ENCODE results near the gene ARHGAP32. TPM values are rescaled to one million over a fixed set of nuclear protein-coding genes. Genes with fewer than 3 reads are reported as not detected.

The ARHGAP32 gene
- total RNA-seq, 1 donor from 2014 or later = 7.1 TPM

DNA sequence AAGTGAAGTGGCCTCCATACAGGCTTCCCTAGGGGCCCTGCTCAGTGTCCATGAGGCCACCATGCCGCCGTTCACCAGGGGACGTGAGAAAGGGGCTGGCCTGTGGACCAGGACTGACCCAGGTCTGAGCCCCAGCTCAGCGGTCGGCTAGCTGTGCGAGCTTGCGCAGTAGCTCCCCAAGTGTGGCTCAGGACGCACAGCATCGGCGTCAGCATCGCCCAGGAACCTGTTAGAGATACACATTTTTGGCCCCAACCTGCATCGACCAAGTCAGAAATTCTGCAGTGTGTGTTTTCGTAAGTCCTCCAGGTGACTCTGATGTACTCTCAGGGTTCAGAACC lies 249.9 kb downstream of the ARHGAP32 start:
- DNase-seq = no peak
- Mint-ChIP-seq H3K36me3 (ENCODE audit: low read depth) (no peaks in the 10 kb centered on the region), H3K4me3 (no peak overlapping the region), H3K4me1 (no peaks in the 10 kb centered on the region), H3K27ac (no peak overlapping the region), H3K27me3 (peaks cover 6% of the 10 kb centered on the region), H3K9me3 (no peaks in the 10 kb centered on the region)
- intact Hi-C loops (cut with micrococcal nuclease) = no loop called here

DNA sequence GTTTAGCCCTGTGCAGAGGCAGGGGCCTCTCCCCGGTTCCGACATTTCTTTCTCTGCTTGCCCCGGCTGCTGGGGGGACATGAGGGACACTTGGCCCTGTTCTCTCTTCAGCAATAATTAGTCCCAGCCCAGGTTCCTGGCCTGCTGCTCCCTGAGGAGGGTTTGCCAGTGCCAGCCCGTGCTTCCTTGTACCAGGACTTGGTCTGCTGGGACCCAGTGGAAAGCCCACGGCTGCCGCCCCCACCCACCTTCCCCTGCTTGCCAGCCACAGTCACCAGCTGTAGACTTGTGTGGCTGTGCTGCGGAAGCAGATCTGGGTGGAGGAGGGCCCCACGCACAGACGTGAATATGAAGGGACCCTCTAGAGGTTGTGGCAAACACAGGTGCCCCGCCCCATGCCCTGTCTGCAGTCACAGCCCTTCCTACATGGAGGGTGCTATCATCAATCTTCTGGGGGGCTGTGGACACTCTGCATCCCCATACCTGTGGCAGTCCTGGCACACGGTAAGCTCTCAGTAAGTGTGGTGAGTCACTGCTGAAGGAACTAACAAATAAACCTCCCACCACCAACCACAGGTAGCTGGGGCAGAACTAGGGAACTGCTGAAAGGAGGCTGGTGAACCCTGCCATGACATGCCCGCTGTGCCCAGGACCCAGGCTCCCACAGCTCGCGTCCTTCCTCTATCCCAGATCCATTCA lies 250.4 kb downstream of the ARHGAP32 start:
- no peaks in the 10 kb centered on the region for H3K36me3 Mint-ChIP-seq (ENCODE audit: low read depth)
- DNase-seq = no peak
- H3K4me1 Mint-ChIP-seq = no peaks in the 10 kb centered on the region
- H3K4me3 Mint-ChIP-seq = no peak overlapping the region
- no peaks in the 10 kb centered on the region for H3K9me3 Mint-ChIP-seq
- intact Hi-C loops (cut with micrococcal nuclease) = no loop called here
- peaks cover 6% of the 10 kb centered on the region for H3K27me3 Mint-ChIP-seq
- no peak overlapping the region for H3K27ac Mint-ChIP-seq

DNA sequence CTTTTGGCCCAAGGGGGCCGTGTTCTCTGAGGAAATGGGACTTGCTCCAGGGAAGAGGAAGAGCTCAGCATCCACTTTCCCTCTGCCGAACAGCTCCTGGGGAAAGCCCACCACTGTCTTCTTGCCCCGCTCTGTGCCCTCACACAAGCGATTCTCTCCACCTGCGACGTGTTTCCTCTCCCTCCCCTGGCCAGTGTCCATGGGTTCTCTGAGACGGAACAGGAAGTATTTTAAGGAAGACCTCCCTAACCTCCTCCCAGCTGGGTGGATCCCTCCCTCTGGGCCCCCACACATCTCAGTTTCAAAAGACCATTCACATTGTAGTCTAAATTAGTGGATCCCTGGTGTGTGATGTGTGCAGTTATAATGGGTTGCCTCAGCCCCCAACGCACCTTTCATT lies 251.0 kb downstream of the ARHGAP32 start:
- Mint-ChIP-seq H3K36me3 (ENCODE audit: low read depth) (no peaks in the 10 kb centered on the region), H3K27ac (no peak overlapping the region), H3K4me3 (no peak overlapping the region), H3K4me1 (no peaks in the 10 kb centered on the region), H3K9me3 (no peaks in the 10 kb centered on the region), H3K27me3 (peaks cover 6% of the 10 kb centered on the region)
- intact Hi-C loops (cut with micrococcal nuclease) = no loop called here
- DNase-seq = no peak

DNA sequence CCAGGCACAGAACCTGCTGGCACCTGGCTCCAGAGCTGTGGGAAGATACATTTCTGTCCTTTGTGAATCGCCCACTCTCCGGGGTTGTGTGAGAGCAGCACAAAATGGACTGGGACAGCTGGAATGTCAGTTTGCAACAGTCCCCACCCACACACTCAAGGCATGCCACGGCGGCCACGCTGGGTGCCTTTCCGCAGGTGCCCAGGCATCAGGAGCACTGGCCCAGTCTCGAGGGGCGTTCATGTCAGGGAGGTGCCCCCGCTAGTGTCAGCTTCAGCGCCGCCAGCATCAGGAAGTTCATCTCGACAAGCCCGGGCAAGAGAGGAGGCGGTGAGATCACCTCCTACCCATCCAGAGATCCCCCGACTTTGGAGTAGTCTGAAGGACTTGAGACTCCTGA lies 251.5 kb downstream of the ARHGAP32 start:
- intact Hi-C loops (cut with micrococcal nuclease) = no loop called here
- H3K36me3 Mint-ChIP-seq (ENCODE audit: low read depth) = no peaks in the 10 kb centered on the region
- DNase-seq = no peak
- H3K4me3 Mint-ChIP-seq = no peak overlapping the region
- no peaks in the 10 kb centered on the region for H3K9me3 Mint-ChIP-seq
- H3K27ac Mint-ChIP-seq = no peak overlapping the region
- no peaks in the 10 kb centered on the region for H3K4me1 Mint-ChIP-seq
- H3K27me3 Mint-ChIP-seq = peaks cover 6% of the 10 kb centered on the region

DNA sequence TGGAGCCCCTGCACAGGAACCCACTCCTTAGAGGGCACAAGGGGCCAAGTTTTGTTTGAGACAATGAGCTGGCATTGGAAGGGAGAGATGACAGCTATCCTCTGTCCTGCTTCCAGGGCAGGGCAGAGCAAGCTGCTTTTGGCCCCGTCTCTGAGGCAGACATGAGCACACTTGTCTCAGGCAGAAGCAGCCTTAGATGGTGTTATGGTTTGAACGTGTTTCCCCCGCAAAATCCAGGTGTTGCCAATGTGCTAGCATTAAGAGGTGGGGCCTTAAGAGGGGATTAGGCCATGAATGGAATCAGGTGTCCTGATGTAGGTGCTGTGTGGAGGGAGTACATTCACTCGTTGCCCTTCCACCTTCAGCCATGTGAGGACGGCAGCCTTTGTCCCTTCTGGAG lies 252.0 kb downstream of the ARHGAP32 start:
- intact Hi-C loops (cut with micrococcal nuclease) = no loop called here
- H3K4me3 Mint-ChIP-seq = no peak overlapping the region
- no peaks in the 10 kb centered on the region for H3K4me1 Mint-ChIP-seq
- no peak for DNase-seq
- no peaks in the 10 kb centered on the region for H3K9me3 Mint-ChIP-seq
- no peaks in the 10 kb centered on the region for H3K36me3 Mint-ChIP-seq (ENCODE audit: low read depth)
- H3K27ac Mint-ChIP-seq = no peak overlapping the region
- peaks cover 6% of the 10 kb centered on the region for H3K27me3 Mint-ChIP-seq

DNA sequence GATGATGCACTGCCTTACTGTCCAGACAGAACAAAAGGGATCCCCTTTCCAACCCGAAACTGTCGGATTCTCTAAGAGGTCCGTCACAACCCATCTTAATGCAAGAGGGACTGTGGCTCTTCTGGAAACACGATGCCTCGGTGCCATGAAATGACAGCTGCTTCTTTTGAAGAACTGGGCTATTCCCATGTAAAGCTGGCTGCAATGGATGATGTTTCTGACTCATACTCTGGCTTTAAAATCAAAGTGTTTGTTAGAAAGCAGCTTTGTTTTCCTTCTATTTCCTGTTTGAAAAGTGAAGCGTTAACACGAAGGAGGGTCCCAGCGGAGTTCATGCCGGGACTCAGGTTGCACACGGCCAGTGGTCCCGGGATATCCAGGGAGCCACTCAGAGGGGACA lies 252.5 kb downstream of the ARHGAP32 start:
- no peak overlapping the region for H3K4me3 Mint-ChIP-seq
- no peak for DNase-seq
- intact Hi-C loops (cut with micrococcal nuclease) = no loop called here
- H3K36me3 Mint-ChIP-seq (ENCODE audit: low read depth) = no peaks in the 10 kb centered on the region
- no peaks in the 10 kb centered on the region for H3K9me3 Mint-ChIP-seq
- H3K27me3 Mint-ChIP-seq = peaks cover 3% of the 10 kb centered on the region
- H3K4me1 Mint-ChIP-seq = no peaks in the 10 kb centered on the region
- no peak overlapping the region for H3K27ac Mint-ChIP-seq

DNA sequence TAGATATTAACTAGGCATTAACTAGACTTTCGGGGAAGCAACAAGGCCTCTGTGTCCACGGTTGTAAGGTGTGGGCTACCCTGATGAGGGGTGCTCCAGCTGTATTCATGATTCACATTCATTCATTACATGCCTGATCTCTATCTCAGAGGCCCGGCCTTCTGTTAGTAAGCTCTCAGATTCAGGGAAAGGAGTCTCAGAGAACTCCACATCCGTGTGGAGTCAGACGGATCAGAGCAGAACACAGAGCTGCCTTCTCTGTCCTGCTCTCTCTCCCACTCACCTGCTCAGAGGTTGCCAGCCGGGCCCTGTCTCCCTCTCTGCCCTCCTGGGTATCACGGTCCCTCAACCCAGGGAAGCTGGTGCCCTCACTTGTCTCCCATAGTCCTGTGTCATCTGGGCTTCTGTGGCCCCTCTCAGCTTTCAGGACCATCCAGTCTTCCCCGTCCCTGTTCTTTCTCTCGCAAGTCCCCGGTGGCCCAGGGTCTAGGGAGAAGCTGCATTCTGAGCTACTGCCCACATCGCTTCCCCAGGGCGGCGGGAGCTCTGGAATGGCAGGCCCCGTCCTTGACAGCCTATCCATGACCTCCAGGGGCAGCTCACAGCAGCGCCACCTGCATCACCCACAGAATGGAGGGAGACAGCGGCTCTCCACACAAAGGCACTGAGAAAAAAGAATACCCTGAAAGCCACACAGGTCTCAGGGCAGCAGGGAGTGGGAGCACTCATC lies 253.8 kb downstream of the ARHGAP32 start:
- intact Hi-C loops (cut with micrococcal nuclease) = no loop called here
- no peak overlapping the region for H3K4me3 Mint-ChIP-seq
- H3K4me1 Mint-ChIP-seq = no peaks in the 10 kb centered on the region
- H3K27ac Mint-ChIP-seq = no peak overlapping the region
- no peaks in the 10 kb centered on the region for H3K9me3 Mint-ChIP-seq
- no peaks in the 10 kb centered on the region for H3K36me3 Mint-ChIP-seq (ENCODE audit: low read depth)
- no peaks in the 10 kb centered on the region for H3K27me3 Mint-ChIP-seq
- no peak for DNase-seq

DNA sequence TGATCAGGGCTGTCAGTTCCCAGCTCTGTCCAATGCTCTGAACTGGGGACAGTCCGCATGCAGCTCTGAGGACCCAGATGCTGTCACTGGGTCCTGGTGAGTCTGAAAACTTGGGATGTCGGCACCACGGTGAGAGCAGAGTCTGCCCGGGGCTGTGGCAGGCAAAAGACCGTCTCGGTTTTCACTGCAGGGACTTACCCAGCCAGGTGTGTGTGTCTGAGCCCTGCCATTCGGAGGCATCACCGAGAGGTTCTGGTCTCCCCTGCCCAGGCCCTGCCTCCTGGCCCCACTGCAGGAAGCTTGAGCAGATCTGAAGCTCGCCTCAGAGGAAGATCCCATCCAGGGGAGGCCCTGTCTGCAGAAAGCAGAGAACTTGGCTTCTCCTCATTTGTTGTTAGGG lies 254.6 kb downstream of the ARHGAP32 start:
- Mint-ChIP-seq H3K36me3 (ENCODE audit: low read depth) (no peaks in the 10 kb centered on the region), H3K4me3 (no peak overlapping the region), H3K4me1 (no peaks in the 10 kb centered on the region), H3K27me3 (no peaks in the 10 kb centered on the region), H3K27ac (no peak overlapping the region), H3K9me3 (no peaks in the 10 kb centered on the region)
- no peak for DNase-seq
- intact Hi-C loops (cut with micrococcal nuclease) = no loop called here

DNA sequence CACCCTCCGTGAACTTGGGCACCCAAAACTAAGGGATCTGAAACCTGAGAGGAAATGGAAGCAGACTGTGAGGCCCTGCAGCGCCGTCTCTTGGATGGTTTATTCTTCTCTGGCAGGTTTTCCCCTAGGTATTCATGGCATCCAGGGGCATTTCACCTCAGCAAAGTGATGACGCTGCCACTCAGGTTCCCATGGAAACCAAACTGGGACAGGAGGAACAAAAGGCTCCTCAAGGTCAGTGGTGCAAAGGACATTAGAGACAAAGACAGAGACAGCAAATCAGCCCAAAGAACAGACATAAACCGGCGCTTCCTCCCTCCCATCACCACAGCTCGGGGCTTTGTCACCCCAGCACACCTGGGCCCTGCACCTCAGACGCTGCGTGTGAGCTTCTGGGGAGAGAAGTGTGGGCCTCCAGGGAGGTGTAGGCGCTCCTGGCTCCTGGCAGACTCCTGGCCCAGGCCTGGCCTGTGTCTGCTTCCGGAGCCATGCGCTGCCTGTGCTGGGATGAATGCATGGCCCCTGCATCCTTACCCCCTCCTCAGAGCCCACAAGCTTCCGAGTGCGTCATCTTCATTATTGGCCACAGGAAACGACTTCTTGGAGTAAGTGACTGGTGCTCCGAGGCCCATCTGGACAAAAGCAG lies 255.4 kb downstream of the ARHGAP32 start:
- no peaks in the 10 kb centered on the region for H3K27me3 Mint-ChIP-seq
- H3K9me3 Mint-ChIP-seq = no peaks in the 10 kb centered on the region
- DNase-seq = no peak
- no peaks in the 10 kb centered on the region for H3K4me1 Mint-ChIP-seq
- no peak overlapping the region for H3K27ac Mint-ChIP-seq
- no peaks in the 10 kb centered on the region for H3K36me3 Mint-ChIP-seq (ENCODE audit: low read depth)
- intact Hi-C loops (cut with micrococcal nuclease) = no loop called here
- no peak overlapping the region for H3K4me3 Mint-ChIP-seq

DNA sequence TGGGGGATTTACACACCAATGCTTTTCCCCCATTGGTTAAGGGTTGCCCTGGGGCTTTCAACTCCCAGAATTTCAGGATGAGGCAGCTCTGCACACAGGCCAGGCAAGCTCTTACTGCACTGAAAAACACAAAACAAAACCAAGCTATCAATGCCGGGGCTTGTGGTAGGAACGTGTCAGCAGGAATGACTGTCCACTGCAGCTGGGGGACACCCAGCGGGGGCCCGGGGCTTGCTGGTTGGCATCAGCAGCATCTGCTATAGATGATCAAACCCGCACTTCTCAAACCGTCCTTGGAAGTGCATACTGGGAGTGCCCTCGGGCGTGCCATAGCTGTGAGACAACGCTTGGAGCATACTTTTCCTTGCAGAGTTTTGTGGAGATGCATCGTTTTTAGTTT lies 257.2 kb downstream of the ARHGAP32 start:
- Mint-ChIP-seq H3K36me3 (ENCODE audit: low read depth) (no peaks in the 10 kb centered on the region), H3K27ac (no peak overlapping the region), H3K4me3 (no peak overlapping the region), H3K27me3 (no peaks in the 10 kb centered on the region), H3K9me3 (no peaks in the 10 kb centered on the region), H3K4me1 (no peaks in the 10 kb centered on the region)
- intact Hi-C loops (cut with micrococcal nuclease) = no loop called here
- no peak for DNase-seq

DNA sequence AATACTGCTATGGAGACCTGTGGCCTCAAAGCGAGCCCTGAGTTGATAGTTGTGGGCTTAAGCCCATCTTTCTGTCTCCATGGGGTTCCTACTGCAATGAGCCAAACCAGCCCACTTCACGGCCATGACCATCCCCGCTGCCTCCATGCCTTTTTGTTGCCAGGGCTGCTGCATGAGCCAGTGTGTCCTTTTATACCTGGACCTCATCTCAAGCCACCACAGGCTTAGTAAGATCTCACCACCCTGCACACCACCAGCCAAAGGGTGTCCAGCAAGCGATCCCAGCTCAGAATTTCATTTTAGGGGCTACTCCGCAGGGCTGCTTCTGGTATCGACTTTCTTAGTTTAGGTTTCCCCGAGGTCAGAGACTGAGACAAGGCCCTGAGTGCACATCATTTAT lies 257.8 kb downstream of the ARHGAP32 start:
- Mint-ChIP-seq H3K4me3 (no peak overlapping the region), H3K27ac (no peak overlapping the region), H3K9me3 (no peaks in the 10 kb centered on the region), H3K27me3 (no peaks in the 10 kb centered on the region), H3K4me1 (no peaks in the 10 kb centered on the region), H3K36me3 (ENCODE audit: low read depth) (no peaks in the 10 kb centered on the region)
- no peak for DNase-seq
- intact Hi-C loops (cut with micrococcal nuclease) = no loop called here

DNA sequence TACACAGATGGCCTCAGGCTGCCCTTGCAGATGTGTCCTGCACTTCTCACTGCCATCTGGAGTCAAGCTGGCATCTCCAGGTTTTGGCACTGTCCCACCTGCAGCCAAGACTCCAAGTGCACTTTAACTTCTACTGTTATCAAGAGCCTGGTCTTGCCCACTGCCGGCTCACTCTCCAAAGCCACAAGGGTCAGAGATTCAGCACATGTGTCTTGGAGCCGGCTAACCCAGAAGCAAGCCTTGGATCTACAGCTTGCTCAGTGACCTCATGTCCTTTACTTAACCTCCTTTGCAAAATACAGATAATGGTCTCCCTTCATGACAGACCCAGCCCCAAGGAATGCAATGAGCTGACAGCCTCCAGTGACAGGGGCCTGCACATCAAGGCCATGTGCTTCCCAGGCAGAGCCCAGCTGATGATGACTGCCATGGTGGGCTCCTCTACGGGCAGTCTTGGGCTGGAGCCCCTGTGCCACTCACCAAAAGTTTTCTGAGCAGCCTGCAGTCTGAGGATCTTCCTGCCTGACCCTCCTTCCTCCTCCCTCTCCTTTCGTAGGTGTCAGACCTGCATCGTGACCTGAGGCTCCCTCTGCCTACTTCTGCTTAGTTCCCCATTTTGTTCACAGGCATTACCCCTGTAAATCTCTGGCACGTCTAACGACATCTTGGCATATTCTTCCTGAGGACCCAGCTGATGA lies 258.5 kb downstream of the ARHGAP32 start:
- intact Hi-C loops (cut with micrococcal nuclease) = no loop called here
- no peaks in the 10 kb centered on the region for H3K9me3 Mint-ChIP-seq
- no peak overlapping the region for H3K4me3 Mint-ChIP-seq
- no peak overlapping the region for H3K27ac Mint-ChIP-seq
- H3K36me3 Mint-ChIP-seq (ENCODE audit: low read depth) = no peaks in the 10 kb centered on the region
- no peaks in the 10 kb centered on the region for H3K27me3 Mint-ChIP-seq
- peaks cover 1% of the 10 kb centered on the region for H3K4me1 Mint-ChIP-seq
- DNase-seq = no peak

DNA sequence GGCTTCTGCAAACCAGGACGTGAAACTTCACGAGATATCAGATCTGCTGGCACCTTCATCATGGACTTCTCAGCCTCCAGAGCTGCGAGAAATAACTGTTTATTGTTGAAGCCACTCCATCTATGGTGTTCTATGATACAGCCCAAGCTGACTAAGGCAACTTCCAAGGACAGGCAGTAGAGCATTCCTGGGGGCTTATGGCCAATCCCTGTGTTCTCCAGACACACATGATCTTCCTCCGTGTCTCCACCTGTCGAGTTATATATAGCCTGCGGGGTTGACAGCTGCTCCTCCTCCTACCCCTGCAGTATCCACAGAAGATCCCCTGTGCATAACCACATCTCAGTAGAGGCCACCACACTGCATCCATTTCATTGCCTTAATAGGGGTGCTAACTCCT lies 260.5 kb downstream of the ARHGAP32 start:
- H3K4me3 Mint-ChIP-seq = no peak overlapping the region
- H3K27ac Mint-ChIP-seq = no peak overlapping the region
- peaks cover 8% of the 10 kb centered on the region for H3K4me1 Mint-ChIP-seq
- DNase-seq = no peak
- H3K27me3 Mint-ChIP-seq = no peaks in the 10 kb centered on the region
- intact Hi-C loops (cut with micrococcal nuclease) = no loop called here
- no peaks in the 10 kb centered on the region for H3K9me3 Mint-ChIP-seq
- no peaks in the 10 kb centered on the region for H3K36me3 Mint-ChIP-seq (ENCODE audit: low read depth)

DNA sequence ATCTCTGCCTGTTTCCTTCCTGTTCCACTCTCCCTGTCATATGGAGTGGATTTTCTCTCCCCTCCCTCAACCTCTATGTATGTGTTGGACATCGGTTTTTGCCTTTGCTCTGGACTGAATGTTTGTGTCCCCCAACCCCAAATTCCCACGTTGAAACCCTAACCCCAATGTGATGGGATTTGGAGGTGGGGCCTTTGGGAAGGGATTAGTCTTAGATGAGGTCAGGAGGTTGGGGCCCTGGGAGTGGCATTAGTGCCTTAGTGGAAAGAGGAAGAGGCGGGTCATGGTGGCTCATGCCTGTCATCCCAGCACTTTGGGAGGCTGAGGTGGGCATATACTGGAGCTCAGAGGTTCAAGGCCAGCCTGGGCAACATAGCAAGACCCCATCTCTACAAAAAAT lies 261.1 kb downstream of the ARHGAP32 start:
- H3K4me1 Mint-ChIP-seq = peaks cover 8% of the 10 kb centered on the region
- intact Hi-C loops (cut with micrococcal nuclease) = no loop called here
- H3K4me3 Mint-ChIP-seq = no peak overlapping the region
- no peaks in the 10 kb centered on the region for H3K36me3 Mint-ChIP-seq (ENCODE audit: low read depth)
- H3K9me3 Mint-ChIP-seq = no peaks in the 10 kb centered on the region
- H3K27me3 Mint-ChIP-seq = no peaks in the 10 kb centered on the region
- no peak overlapping the region for H3K27ac Mint-ChIP-seq
- no peak for DNase-seq

Data from activated CD4-positive, alpha-beta T cell treated with anti-CD3 and anti-CD28 coated beads, Interleukin-2, amount 10 ng/mL, durations not matched to agents 24 days and 14 days (primary cell).